OCI-LY7 (cell line): ENCODE results near the gene DGCR2. TPM values are rescaled to one million over a fixed set of nuclear protein-coding genes. Genes with fewer than 3 reads are reported as not detected.
A peak's percentile ranks its signal among the peaks of the same experiment; 100 is the strongest.
"Not testable (repeated sequence)": the region's sequence is repeated elsewhere in the genome, so short reads cannot be mapped to it uniquely, and the experiment has no call there.

Source experiments
- BruUV-seq: library from RNA; stranded (reverse); fragments of 400-500 nt; replicated peaks from 2 replicates; lab custom pipeline; 2021; lab: Mats Ljungman, UMichigan
- CTCF ChIA-PET: fragments of 300-600 bp; sonication (Branson Sonifier 250); formaldehyde crosslinking; loops from one replicate; lab custom pipeline; 2022; ENCODE audit warnings: antibody characterized with exemption; ENCODE audit not compliant: unreplicated experiment; lab: Charles Lee
- POLR2A ChIA-PET: fragments of 300-600 bp; sonication (Branson Sonifier 250); formaldehyde crosslinking; loops from one replicate; lab custom pipeline; 2022; ENCODE audit warnings: antibody characterized with exemption; lab: Charles Lee
- DNase-seq: peaks from one replicate; pipeline ENCODE4 v3.0.0-alpha.2; 2015; ENCODE audit warnings: low spot score
- H2AFZ ChIP-seq: fragments of 200-600 bp; sonication (generic), shearing (Covaris generic); 2 replicates; pipeline ENCODE4 v1.6.1; 2014; ENCODE audit warnings: mild to moderate bottlenecking, antibody characterized with exemption, low read length, moderate library complexity
- H3K27ac ChIP-seq: fragments of 200-600 bp; sonication (generic); 2 replicates; pipeline ENCODE4 v1.5.1; 2014; ENCODE audit warnings: mixed run types, low read depth, mild to moderate bottlenecking, moderate library complexity, low read length, inconsistent platforms; ENCODE audit not compliant: poor library complexity, severe bottlenecking
- H3K36me3 ChIP-seq: fragments of 200-600 bp; sonication (generic); 2 replicates; pipeline ENCODE4 v1.6.1; 2014; ENCODE audit warnings: mild to moderate bottlenecking, antibody characterized with exemption, low read length, moderate library complexity, mixed read lengths; ENCODE audit not compliant: insufficient read depth
- H3K4me1 ChIP-seq: fragments of 200-600 bp; sonication (generic); 2 replicates; pipeline ENCODE4 v1.5.1; 2014; ENCODE audit warnings: mild to moderate bottlenecking, low read length; ENCODE audit not compliant: insufficient read depth, poor library complexity, severe bottlenecking
- H3K4me2 ChIP-seq: fragments of 200-600 bp; sonication (generic); 2 replicates; pipeline ENCODE4 v1.6.1; 2014; ENCODE audit warnings: mild to moderate bottlenecking, low read length
- H3K4me3 ChIP-seq: fragments of 200-600 bp; sonication (generic); 2 replicates; pipeline ENCODE4 v1.5.1; 2014; ENCODE audit warnings: mild to moderate bottlenecking, low read depth, low read length; ENCODE audit not compliant: poor library complexity, severe bottlenecking
- H3K79me2 ChIP-seq: fragments of 200-600 bp; sonication (generic); 2 replicates; pipeline ENCODE4 v1.6.1; 2016; ENCODE audit warnings: low read depth, mild to moderate bottlenecking, low read length, moderate library complexity, mixed read lengths; ENCODE audit not compliant: insufficient read depth
- H3K9me2 ChIP-seq: fragments of 200-600 bp; sonication (generic); 2 replicates; pipeline ENCODE4 v1.6.1; 2016; ENCODE audit warnings: mild to moderate bottlenecking, low read length, mixed read lengths; ENCODE audit not compliant: insufficient read depth
- H3K9me3 ChIP-seq: fragments of 200-600 bp; sonication (generic); 2 replicates; pipeline ENCODE4 v1.6.1; 2014; ENCODE audit warnings: mild to moderate bottlenecking, mixed run types, low read length, mixed read lengths
- H4K20me1 ChIP-seq: fragments of 200-600 bp; sonication (generic); 2 replicates; pipeline ENCODE4 v1.6.1; 2014; ENCODE audit warnings: mild to moderate bottlenecking, antibody characterized with exemption, low read length, moderate library complexity, mixed read lengths; ENCODE audit not compliant: insufficient read depth
- EZH2phosphoT487 ChIP-seq: fragments of 200-600 bp; sonication (generic); IDR thresholded peaks from 2 replicates; pipeline ENCODE4 v1.6.1; 2018; ENCODE audit warnings: low read depth, borderline replicate concordance, mild to moderate bottlenecking, mixed run types, antibody characterized with exemption, low read length, moderate library complexity, mixed read lengths
- intact Hi-C: fragments of 100-400 bp; cut with micrococcal nuclease; formaldehyde crosslinking; loops from one replicate; pipeline ENCODE4 v1.10.0; 2022; ENCODE audit not compliant: unreplicated experiment
- total RNA-seq, 2 experiments: library from RNA; depleted of rRNA in 1 of 2; stranded (reverse); fragments of >200 nt in 1 of 2; shearing (Covaris generic) in 1 of 2; gene quantifications; 2 replicates each; pipeline ENCODE4 v1.2.3, GENCODE V29; 2014 to 2022
- TF ChIP-seq, protein P1 (sequence below): fragments of 200-600 bp; sonication (generic); conservative IDR thresholded peaks from 2 replicates; pipeline ENCODE4 v1.5.1; 2014; ENCODE audit warnings: mild to moderate bottlenecking, antibody characterized with exemption, low read length, moderate library complexity, mixed read lengths

Gene DGCR2
- total RNA-seq, 2 experiments from 2014 or later, result 27.6 to 29.7 TPM

DNA sequence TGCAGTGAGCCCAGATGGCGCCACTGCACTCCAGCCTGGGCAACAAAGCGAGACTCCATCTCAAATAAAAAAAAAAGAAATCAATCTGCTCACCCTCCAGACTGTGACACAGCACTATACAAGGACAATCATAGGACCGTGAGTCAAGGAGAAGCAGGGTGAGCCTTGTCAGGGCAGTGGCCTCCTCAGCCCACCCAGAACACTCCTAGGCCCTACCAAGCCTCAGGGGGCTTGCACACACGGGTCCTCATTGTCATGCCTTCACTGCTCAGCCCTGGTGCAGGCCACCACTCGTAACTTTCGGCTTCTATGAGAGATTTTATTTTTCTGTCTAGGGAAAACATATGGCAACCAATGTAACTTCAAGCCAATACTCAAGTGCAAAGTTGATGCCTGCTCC is 35.8 kb downstream of the DGCR2 start:
- POLR2A ChIA-PET, result interaction anchor here (1.2 kb wide), 1 partner anchor 13 kb away, joined by 3 read pairs; no protein-coding TSS in a partner anchor
- CTCF ChIA-PET, result interaction anchor here (0.6 kb wide), 1 partner anchor 41 kb away, joined by 3 read pairs; no protein-coding TSS in a partner anchor
- H3K4me2 ChIP-seq, result peak overlapping the region; percentile 91

DNA sequence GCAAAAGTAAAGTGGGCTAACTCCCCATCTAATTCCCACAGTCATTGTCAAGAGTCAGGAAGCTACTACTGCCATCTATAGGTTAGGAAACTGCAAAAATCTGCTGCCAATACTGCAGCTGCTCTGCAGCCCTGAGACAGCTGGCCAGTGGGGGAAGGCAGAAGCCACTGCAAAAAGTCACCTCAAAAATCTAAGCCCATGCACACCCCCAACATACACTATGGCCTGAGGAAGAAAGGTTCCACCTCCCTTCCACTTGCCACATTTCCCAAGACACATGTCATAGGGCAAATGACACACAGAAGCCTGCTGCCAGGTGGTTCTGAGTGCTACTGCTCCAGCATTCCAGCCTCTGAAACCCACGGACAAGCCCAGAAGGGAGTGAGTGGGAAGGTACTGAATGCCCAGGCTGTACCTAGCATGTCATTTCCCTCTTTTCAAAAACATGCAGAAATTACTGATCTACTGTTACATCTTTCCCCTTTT is 36.9 kb downstream of the DGCR2 start:
- no peaks in the 10 kb centered on the region for H3K9me3 ChIP-seq
- no peak for TF ChIP-seq EZH2phosphoT487
- TF ChIP-seq, protein P1, sequence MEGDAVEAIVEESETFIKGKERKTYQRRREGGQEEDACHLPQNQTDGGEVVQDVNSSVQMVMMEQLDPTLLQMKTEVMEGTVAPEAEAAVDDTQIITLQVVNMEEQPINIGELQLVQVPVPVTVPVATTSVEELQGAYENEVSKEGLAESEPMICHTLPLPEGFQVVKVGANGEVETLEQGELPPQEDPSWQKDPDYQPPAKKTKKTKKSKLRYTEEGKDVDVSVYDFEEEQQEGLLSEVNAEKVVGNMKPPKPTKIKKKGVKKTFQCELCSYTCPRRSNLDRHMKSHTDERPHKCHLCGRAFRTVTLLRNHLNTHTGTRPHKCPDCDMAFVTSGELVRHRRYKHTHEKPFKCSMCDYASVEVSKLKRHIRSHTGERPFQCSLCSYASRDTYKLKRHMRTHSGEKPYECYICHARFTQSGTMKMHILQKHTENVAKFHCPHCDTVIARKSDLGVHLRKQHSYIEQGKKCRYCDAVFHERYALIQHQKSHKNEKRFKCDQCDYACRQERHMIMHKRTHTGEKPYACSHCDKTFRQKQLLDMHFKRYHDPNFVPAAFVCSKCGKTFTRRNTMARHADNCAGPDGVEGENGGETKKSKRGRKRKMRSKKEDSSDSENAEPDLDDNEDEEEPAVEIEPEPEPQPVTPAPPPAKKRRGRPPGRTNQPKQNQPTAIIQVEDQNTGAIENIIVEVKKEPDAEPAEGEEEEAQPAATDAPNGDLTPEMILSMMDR, result peak; percentile 79
- H3K4me1 ChIP-seq, result peaks cover 24% of the 10 kb centered on the region
- peak overlapping the region; percentile 91 for H3K4me2 ChIP-seq
- H3K4me3 ChIP-seq, result peak overlapping the region; percentile 57
- CTCF ChIA-PET, result no interaction called here
- POLR2A ChIA-PET, result interaction anchor here (0.7 to 1.2 kb wide), 2 partner anchors 12 to 568 kb away, joined by 3 read pairs; no protein-coding TSS in a partner anchor
- intact Hi-C loops, result loop anchor here (1.0 to 2.0 kb wide), 2 partner anchors 48 to 59 kb away; partner anchors contain the start of gene ESS2
- no peaks in the 10 kb centered on the region; the same call in 1 of the 2 replicates for H3K79me2 ChIP-seq
- BruUV-seq, result no TSS peak
- H2AFZ ChIP-seq, result no peak overlapping the region
- peaks cover 8% of the 10 kb centered on the region; the same call in 1 of the 2 replicates for H4K20me1 ChIP-seq
- peak; percentile 61 for DNase-seq
- H3K9me2 ChIP-seq, result no peaks in the 10 kb centered on the region
- peak overlapping the region; percentile 89 for H3K27ac ChIP-seq
- H3K36me3 ChIP-seq, result peaks cover 18% of the 10 kb centered on the region; the same call in 1 of the 2 replicates

More for the DNA sequence above, 35.8 kb downstream of the DGCR2 start:
- H3K4me1 ChIP-seq, result peaks cover 24% of the 10 kb centered on the region
- no peak for DNase-seq
- H3K79me2 ChIP-seq, result no peaks in the 10 kb centered on the region; the same call in 1 of the 2 replicates
- H3K27ac ChIP-seq, result peak overlapping the region; percentile 89
- no TSS peak for BruUV-seq
- peaks cover 8% of the 10 kb centered on the region; the same call in 1 of the 2 replicates for H4K20me1 ChIP-seq
- no peak for TF ChIP-seq EZH2phosphoT487
- TF ChIP-seq, protein P1, result 0 out of 2 replicates have a peak, but pooled peaks have one; percentile 21
- no peaks in the 10 kb centered on the region for H3K9me3 ChIP-seq
- intact Hi-C loops, result no loop called here
- no peak overlapping the region for H2AFZ ChIP-seq
- peaks cover 7% of the 10 kb centered on the region; the same call in 1 of the 2 replicates for H3K36me3 ChIP-seq
- H3K4me3 ChIP-seq, result no peak overlapping the region
- H3K9me2 ChIP-seq, result no peaks in the 10 kb centered on the region

DNA sequence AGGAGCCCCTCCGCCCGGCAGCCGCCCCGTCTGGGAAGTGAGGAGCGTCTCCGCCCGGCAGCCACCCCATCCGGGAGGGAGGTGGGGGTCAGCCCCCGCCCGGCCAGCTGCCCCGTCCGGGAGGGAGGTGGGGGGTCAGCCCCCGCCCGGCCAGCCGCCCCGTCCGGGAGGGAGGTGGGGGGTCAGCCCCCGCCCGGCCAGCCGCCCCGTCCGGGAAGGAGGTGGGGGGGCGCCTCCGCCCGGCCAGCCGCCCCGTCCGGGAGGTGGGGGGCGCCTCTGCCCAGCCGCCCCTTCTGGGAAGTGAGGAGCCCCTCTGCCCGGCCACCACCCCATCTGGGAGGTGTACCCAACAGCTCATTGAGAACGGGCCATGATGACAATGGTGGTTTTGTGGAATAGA is 37.6 kb downstream of the DGCR2 start:
- H3K79me2 ChIP-seq, H3K4me3 ChIP-seq, H3K4me2 ChIP-seq, BruUV-seq, DNase-seq, H2AFZ ChIP-seq, H3K9me3 ChIP-seq, H4K20me1 ChIP-seq, H3K27ac ChIP-seq, H3K9me2 ChIP-seq, CTCF ChIA-PET: not testable (repeated sequence)
- peaks cover 24% of the 10 kb centered on the region for H3K4me1 ChIP-seq
- H3K36me3 ChIP-seq, result peaks cover 25% of the 10 kb centered on the region; the same call in 1 of the 2 replicates
- intact Hi-C loops, result loop anchor here (2.0 kb wide), 1 partner anchor 48 kb away; no protein-coding TSS in a partner anchor
- POLR2A ChIA-PET, result interaction anchor here (0.7 kb wide), 1 partner anchor 14 kb away, joined by 4 read pairs; no protein-coding TSS in a partner anchor

DNA sequence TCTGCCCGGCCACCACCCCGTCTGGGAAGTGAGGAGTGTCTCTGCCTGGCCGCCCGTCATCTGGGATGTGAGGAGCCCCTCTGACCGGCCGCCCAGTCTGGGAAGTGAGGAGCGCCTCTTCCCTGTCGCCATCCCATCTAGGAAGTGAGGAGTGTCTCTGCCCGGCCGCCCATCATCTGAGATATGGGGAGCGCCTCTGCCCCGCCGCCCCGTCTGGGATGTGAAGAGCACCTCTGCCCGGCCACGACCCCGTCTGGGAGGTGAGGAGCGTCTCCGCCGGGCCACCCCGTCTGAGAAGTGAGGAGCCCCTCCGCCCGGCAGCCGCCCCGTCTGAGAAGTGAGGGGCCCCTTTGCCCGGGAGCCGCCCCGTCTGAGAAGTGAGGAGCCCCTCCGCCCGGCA is 38.1 kb downstream of the DGCR2 start:
- POLR2A ChIA-PET, DNase-seq, BruUV-seq, CTCF ChIA-PET, H3K4me2 ChIP-seq, H2AFZ ChIP-seq, H3K27ac ChIP-seq, H4K20me1 ChIP-seq, H3K79me2 ChIP-seq, H3K9me3 ChIP-seq, H3K9me2 ChIP-seq, H3K4me3 ChIP-seq: not testable (repeated sequence)
- H3K36me3 ChIP-seq, result peaks cover 28% of the 10 kb centered on the region; the same call in 1 of the 2 replicates
- peaks cover 24% of the 10 kb centered on the region for H3K4me1 ChIP-seq
- intact Hi-C loops, result loop anchor here (2.0 kb wide), 1 partner anchor 47 kb away; no protein-coding TSS in a partner anchor
